GM12878 (cell line): ENCODE measurements around the gene SYNPR.

Source experiments
- CBFB ChIP-seq: IDR thresholded peaks from 2 replicates; pipeline ENCODE4 v1.6.1; 2016; ENCODE audit warnings: antibody characterized with exemption, low read depth
- CEBPB ChIP-seq, 2 experiments: fragments of 150-350 bp in 1 of 2; IDR thresholded peaks; 2 replicates each; pipeline ENCODE4 v1.6.1; 2012 to 2014; ENCODE audit warnings: low read depth in 2 of 2, low read length in 2 of 2, borderline replicate concordance in 1 of 2, inconsistent platforms in 1 of 2
- FOS ChIP-seq: IDR thresholded peaks from 3 replicates; pipeline ENCODE4 v1.6.1; 2011; ENCODE audit warnings: borderline replicate concordance; ENCODE audit not compliant: insufficient read length; ENCODE audit errors: extremely low read depth
- GABPA ChIP-seq: IDR thresholded peaks from 2 replicates; pipeline ENCODE4 v1.6.1; 2014; ENCODE audit warnings: antibody characterized with exemption, low read depth, mild to moderate bottlenecking, inconsistent platforms
- MAX ChIP-seq: IDR thresholded peaks from 2 replicates; pipeline ENCODE4 v1.6.1; 2012; ENCODE audit warnings: low read depth, low read length, improper control_type of control experiment
- MEF2A ChIP-seq: IDR thresholded peaks from 2 replicates; pipeline ENCODE4 v1.6.1; 2011; ENCODE audit warnings: low read depth, mild to moderate bottlenecking, low read length, moderate library complexity; ENCODE audit not compliant: insufficient read depth
- MXI1 ChIP-seq: fragments of 150-350 bp; IDR thresholded peaks from 2 replicates; pipeline ENCODE4 v1.6.1; 2011; ENCODE audit warnings: low read depth, mild to moderate bottlenecking, inconsistent platforms, low read length, improper control_type of control experiment
- NR2C1 ChIP-seq: fragments of 450-650 bp; IDR thresholded peaks from 2 replicates; pipeline ENCODE4 v1.6.1; 2017; ENCODE audit warnings: antibody characterized with exemption, mild to moderate bottlenecking, moderate library complexity
- POLR2A ChIP-seq: IDR thresholded peaks from 2 replicates; pipeline ENCODE4 v1.6.1; 2011; ENCODE audit warnings: low read depth, mild to moderate bottlenecking, low read length
- SMC3 ChIP-seq: IDR thresholded peaks from 2 replicates; pipeline ENCODE4 v1.6.1; 2011; ENCODE audit warnings: low read length, improper control_type of control experiment, borderline replicate concordance
- SP1 ChIP-seq: IDR thresholded peaks from one replicate; pipeline ENCODE4 v1.6.1; 2011; ENCODE audit warnings: low read depth, low read length
- TCF3 ChIP-seq: IDR thresholded peaks from 2 replicates; pipeline ENCODE4 v1.6.1; 2012; ENCODE audit warnings: low read depth, mild to moderate bottlenecking, low read length, borderline replicate concordance; ENCODE audit not compliant: insufficient read depth
- ZZZ3 ChIP-seq: IDR thresholded peaks from 2 replicates; pipeline ENCODE4 v1.6.1; 2011; ENCODE audit warnings: low read depth; ENCODE audit not compliant: control insufficient read depth, insufficient read length
- TF ChIP-seq, protein P1 (sequence below), 3 experiments: IDR thresholded peaks in 2 of 3; conservative IDR thresholded peaks in 1 of 3; 2 replicates each; pipeline ENCODE4 v1.5.1; 2011; ENCODE audit warnings: low read depth in 3 of 3, low read length in 3 of 3, mild to moderate bottlenecking in 3 of 3, control low read depth in 2 of 3, moderate library complexity in 2 of 3, inconsistent platforms in 1 of 3, mixed read lengths in 1 of 3; ENCODE audit not compliant: control insufficient read depth in 2 of 3, insufficient read depth in 1 of 3; ENCODE audit errors: extremely low read depth in 1 of 3

GRCh38 chr3:63242124-63242523 is 36.0 kb upstream of the SYNPR start:
- TF ChIP-seq CEBPB (IDR thresholded peaks at IDR 0.05; ENCODE audit: borderline replicate concordance in 1 of 2, low read depth in 2 of 2, low read length in 2 of 2) (no peak), MXI1 (no peak), ZZZ3 (no peak), POLR2A (no peak), SMC3 (no peak), MEF2A (no peak), CBFB (no peak), TCF3 (no peak), MAX (no peak), FOS (no peak), NR2C1 (no peak), GABPA (no peak), SP1 (no peak)
- TF ChIP-seq, protein P1, sequence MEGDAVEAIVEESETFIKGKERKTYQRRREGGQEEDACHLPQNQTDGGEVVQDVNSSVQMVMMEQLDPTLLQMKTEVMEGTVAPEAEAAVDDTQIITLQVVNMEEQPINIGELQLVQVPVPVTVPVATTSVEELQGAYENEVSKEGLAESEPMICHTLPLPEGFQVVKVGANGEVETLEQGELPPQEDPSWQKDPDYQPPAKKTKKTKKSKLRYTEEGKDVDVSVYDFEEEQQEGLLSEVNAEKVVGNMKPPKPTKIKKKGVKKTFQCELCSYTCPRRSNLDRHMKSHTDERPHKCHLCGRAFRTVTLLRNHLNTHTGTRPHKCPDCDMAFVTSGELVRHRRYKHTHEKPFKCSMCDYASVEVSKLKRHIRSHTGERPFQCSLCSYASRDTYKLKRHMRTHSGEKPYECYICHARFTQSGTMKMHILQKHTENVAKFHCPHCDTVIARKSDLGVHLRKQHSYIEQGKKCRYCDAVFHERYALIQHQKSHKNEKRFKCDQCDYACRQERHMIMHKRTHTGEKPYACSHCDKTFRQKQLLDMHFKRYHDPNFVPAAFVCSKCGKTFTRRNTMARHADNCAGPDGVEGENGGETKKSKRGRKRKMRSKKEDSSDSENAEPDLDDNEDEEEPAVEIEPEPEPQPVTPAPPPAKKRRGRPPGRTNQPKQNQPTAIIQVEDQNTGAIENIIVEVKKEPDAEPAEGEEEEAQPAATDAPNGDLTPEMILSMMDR (IDR thresholded peaks at IDR 0.05 in 2 of 3, conservative IDR thresholded peaks at IDR 0.05 in 1 of 3; ENCODE audit: control insufficient read depth in 2 of 3, extremely low read depth in 1 of 3, insufficient read depth in 1 of 3, low read depth in 3 of 3, low read length in 3 of 3), result no peak
